Upper lobe of left lung (tissue), 6 donors: Measurements from ENCODE around the gene JTB. TPM values are rescaled to one million over a fixed set of nuclear protein-coding genes. Genes with fewer than 3 reads are reported as not detected.
"Not testable (repeated sequence)": the region's sequence is repeated elsewhere in the genome, so short reads cannot be mapped to it uniquely, and the experiment has no call there.

Experiments
- ATAC-seq, 2 donors: fragments of 200-7000 bp; cut with Tn5 transposase; one replicate each; pipeline ENCODE4 v1.9.1; 2022; ENCODE audit warnings: mild to moderate bottlenecking in 2 of 2, moderate library complexity in 2 of 2; ENCODE audit not compliant: low FRiP score in 2 of 2
- DNase-seq, 2 donors: peaks; one replicate each; pipeline ENCODE4 v3.0.0-alpha.2; 2019 to 2020
- H3K27ac ChIP-seq, 4 donors: fragments of 200-600 bp; sonication (generic); one replicate each; pipeline ENCODE4 v1.5.1; 2016 to 2019
- H3K27me3 ChIP-seq, 4 donors: fragments of 200-600 bp; sonication (generic); one replicate each; pipeline ENCODE4 v1.5.1; 2017 to 2019
- H3K36me3 ChIP-seq, 4 donors: fragments of 200-600 bp; sonication (generic); one replicate each; pipeline ENCODE4 v1.5.1; 2016 to 2019
- H3K4me1 ChIP-seq, 4 donors: fragments of 200-600 bp; sonication (generic); one replicate each; pipeline ENCODE4 v1.5.1; 2018 to 2019
- H3K4me3 ChIP-seq, 4 donors: fragments of 200-600 bp; sonication (generic); one replicate each; pipeline ENCODE4 v1.5.1; 2017 to 2019; ENCODE audit warnings: mild to moderate bottlenecking in 2 of 4, moderate library complexity in 1 of 4
- H3K9me3 ChIP-seq, 4 donors: fragments of 200-600 bp; sonication (generic); one replicate each; pipeline ENCODE4 v1.5.1; 2018 to 2019
- CTCF ChIP-seq, 6 experiments: fragments of 450-650 bp in 4 of 6; fragments of 200-600 bp in 2 of 6; sonication (generic) in 2 of 6; IDR thresholded peaks; one replicate each; pipeline ENCODE4 v1.5.1; 2016 to 2019; ENCODE audit warnings: antibody characterized with exemption in 6 of 6
- EP300 ChIP-seq, 4 donors: sonication (generic); formaldehyde crosslinking; IDR thresholded peaks; one replicate each; pipeline ENCODE4 v1.5.1; 2017; ENCODE audit warnings: antibody characterized with exemption in 4 of 4, control low read depth in 2 of 4
- POLR2A ChIP-seq, 4 donors: fragments of 450-650 bp; IDR thresholded peaks; one replicate each; pipeline ENCODE4 v1.5.1; 2016 to 2017; ENCODE audit warnings: antibody characterized with exemption in 4 of 4, mild to moderate bottlenecking in 2 of 4
- POLR2AphosphoS5 ChIP-seq, 2 donors: sonication (generic); formaldehyde crosslinking; IDR thresholded peaks; one replicate each; pipeline ENCODE4 v1.5.1; 2017; ENCODE audit warnings: antibody characterized with exemption in 2 of 2
- WGBS, 2 donors: methylation state at CpG; one replicate each; pipeline ENCODE4 v1.1.5; 2017 to 2018; 5-methylcytosine and 5-hydroxymethylcytosine counted together
- total RNA-seq, 6 donors: library from RNA; depleted of rRNA in 4 of 6; stranded (reverse); fragments of >200 nt in 4 of 6; gene quantifications; one replicate each; pipeline versions ENCODE4 v1.1.0 to v1.2.1, GENCODE V29; 2016 to 2021
- donor health status: DM: no; HTN: no; CAD: no; lungs with moderate emphysema.
- donor health status: DM: no; HTN: yes; CAD: no; lungs with severe emphysema.

The JTB gene
- total RNA-seq, 6 donors from 2014 or later, result 123 to 285 (median 157) TPM

DNA sequence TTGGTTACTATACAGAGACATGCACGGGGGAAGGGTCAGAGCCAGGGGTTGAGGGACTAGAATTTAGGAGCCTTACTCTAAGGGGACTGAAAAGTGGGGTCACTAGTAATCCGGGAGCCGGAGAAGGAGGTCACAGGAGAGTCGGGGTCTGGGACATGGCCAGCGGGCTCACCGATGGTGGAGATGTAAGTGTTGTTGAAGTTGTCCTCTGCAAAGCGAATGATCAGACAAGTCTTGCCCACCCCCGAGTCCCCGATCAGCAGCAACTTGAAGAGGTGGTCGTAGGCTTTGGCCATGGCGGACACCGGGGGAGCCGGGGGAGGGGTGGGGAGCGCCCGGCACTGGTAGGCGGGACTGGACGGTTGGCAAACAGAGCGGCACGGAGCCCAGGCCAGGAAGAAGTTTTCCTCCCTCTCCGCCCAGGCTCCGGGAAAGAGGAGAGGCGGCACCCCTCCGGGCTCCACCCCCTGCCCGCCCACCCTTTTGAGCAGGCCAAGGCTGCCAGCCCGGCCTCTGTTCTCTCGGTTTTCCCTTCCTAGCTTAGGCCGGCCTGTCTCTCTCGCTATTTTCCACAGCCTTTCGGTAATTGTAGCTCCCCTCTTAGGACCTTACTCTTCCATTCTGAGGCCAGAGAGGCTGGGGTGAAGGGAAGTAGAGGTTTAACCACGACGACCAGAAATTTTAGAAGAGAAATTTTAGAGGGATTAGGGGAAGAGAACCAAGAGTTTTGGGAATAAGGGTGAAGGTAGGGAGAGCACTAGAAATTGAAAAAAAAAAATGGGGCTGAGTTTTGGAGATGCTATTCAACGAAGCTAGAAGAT, 8.7 kb upstream of the JTB start, which contains the start of gene RAB13:
Gene RAB13 (minus strand): TSS at position 399 of the 821 bp plus-strand sequence. CDS start 103 bp downstream, at position 296.
- 2 to 6% methylated on average over 28 to 32 of the region's 32 CpGs for WGBS, 2 donors
- H3K4me1 ChIP-seq, result peaks cover 23 to 35% (median 28%) of the 10 kb centered on the region in 4 donors
- TF ChIP-seq CTCF (IDR thresholded peaks at IDR 0.05) (no peak), POLR2A (IDR thresholded peaks at IDR 0.05) (peak in 1 of 4 donors; percentile 60), EP300 (IDR thresholded peaks at IDR 0.05) (no peak), POLR2AphosphoS5 (IDR thresholded peaks at IDR 0.05) (peak; percentile 11 to 83)

DNA sequence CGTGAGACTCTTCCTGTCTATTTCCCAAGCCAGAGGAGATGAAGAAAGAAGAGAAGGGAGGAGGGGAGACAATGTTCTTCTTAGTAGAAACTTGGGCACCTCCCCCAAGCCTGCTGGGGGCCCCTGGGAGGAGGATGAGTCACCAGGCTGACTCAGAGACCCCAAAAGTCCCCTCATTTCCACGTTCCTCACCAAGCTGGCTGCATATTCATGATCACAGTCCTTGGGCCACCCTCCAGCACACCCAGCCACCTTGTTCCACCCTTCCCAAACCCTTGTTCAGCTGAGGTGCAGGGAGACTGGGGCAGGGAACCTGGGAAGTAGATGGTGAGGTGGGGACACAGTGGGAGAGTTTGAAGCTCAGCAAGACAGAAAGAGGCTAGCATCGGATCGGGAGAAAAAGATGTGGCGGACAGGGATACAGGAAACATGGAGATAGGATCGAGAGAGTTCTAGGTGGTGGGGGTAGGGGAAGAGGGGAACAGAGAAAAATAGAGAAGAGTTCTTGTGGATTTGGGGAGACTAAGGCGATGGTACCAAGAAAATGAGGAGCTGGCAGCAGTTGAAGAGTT, 8.0 kb upstream of the JTB start:
- H3K27me3 ChIP-seq, result no peaks in the 10 kb centered on the region
- no peaks in the 10 kb centered on the region for H3K9me3 ChIP-seq
- H3K4me3 ChIP-seq, result peak overlapping the region; percentile 53 to 64 (median 58)
- peak in 1 of 2 donors; percentile 52 for DNase-seq
- no peak for TF ChIP-seq CTCF (IDR thresholded peaks at IDR 0.05)
- peak; percentile 63 to 64 for TF ChIP-seq POLR2AphosphoS5 (IDR thresholded peaks at IDR 0.05)
- peak in 1 of 4 donors; percentile 53 for TF ChIP-seq POLR2A (IDR thresholded peaks at IDR 0.05)
- H3K36me3 ChIP-seq, result peaks cover 0 to 24% (median 6%) of the 10 kb centered on the region in 4 donors
- H3K4me1 ChIP-seq, result peaks cover 23 to 35% (median 28%) of the 10 kb centered on the region in 4 donors
- WGBS, 2 donors, result 13 to 17% methylated on average over 7 of the region's 7 CpGs
- peak overlapping the region; percentile 83 to 90 (median 89) for H3K27ac ChIP-seq
- peak in 1 of 2 donors; percentile 64 for ATAC-seq

More for the DNA sequence above, 8.7 kb upstream of the JTB start, which contains the start of gene RAB13:
- Histone ChIP-seq H3K4me3 (peak within 1 kb of the TSS; percentile 53 to 64 (median 58)), H3K27me3 (no peaks in the 10 kb centered on the region), H3K36me3 (peaks cover 0 to 18% (median 6%) of the 10 kb centered on the region in 4 donors), H3K27ac (peak within 1 kb of the TSS; percentile 83 to 90 (median 89)), H3K9me3 (no peaks in the 10 kb centered on the region)
- DNase-seq (peak; percentile 90 to 91), ATAC-seq (peak; percentile 91 to 93)

DNA sequence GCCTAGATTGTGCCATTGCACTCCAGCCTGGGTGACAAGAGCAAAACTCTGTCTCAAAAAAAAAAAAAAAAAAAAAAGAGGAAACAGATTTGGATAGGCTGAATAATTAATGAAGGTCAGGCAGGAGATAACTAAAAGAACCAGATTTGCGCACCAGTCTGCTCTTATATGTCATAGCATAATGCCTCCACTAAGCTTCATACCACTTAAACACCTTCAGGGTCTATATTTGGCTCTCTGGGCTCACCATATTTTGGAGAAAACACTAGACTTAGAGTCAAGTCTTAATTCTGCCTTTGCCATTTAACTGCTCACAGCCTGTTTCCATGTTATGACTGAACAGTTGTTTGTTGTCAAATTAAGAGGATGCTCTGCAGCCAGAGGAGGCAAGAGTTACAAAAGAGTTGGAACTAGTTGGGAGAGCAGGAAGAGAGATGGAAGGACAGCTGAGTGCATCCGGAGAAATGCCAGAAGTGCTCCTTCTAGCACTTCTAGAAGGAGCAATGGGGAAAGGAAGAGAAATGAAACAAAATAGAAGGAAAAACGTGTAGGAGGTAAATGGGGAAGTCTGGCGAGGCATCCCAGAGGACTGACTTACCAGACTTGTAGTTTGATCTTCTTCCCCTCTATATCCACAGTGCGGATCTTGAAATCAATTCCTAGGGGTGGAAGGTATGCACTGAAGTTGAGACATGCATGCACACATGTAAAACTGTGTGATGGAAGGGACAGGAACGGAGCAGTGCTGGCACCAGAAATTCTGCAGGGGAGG, 6.8 kb upstream of the JTB start:
- peaks cover 16 to 28% (median 25%) of the 10 kb centered on the region in 4 donors for H3K4me1 ChIP-seq
- no peaks in the 10 kb centered on the region for H3K27me3 ChIP-seq
- H3K9me3 ChIP-seq, result no peaks in the 10 kb centered on the region
- TF ChIP-seq EP300 (IDR thresholded peaks at IDR 0.05) (no peak), POLR2AphosphoS5 (IDR thresholded peaks at IDR 0.05) (no peak), POLR2A (IDR thresholded peaks at IDR 0.05) (no peak), CTCF (IDR thresholded peaks at IDR 0.05) (no peak)
- DNase-seq, result no peak
- 61 to 67% methylated on average over 6 of the region's 6 CpGs for WGBS, 2 donors
- H3K27ac ChIP-seq, result peak overlapping the region in 3 of 4 donors; percentile 89 to 90 (median 89)
- no peak for ATAC-seq
- H3K36me3 ChIP-seq, result peaks cover 0 to 24% (median 6%) of the 10 kb centered on the region in 4 donors
- peak overlapping the region in 3 of 4 donors; percentile 58 to 64 (median 58) for H3K4me3 ChIP-seq

DNA sequence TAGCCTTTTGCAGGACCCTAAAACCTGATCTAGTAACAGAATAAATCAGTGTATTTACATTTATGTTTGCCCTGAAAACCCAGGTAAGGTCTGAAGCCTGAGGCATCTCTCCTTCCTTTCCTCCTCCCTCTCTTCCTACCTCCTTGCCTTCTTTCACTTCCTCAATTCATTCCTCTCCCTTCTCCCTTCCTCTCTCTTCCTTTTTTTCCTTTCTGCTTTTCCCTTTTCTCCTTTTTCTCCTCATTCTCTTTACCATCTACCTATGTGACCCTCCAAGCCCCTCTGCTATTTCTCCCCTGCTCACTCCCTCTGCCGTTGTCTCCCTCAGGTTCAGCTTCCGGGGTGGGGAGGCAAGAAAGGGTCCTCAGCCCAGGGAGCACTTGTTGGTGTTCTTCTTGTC, 4.3 kb upstream of the JTB start:
- not testable (repeated sequence) for ATAC-seq, H3K27ac ChIP-seq, DNase-seq, H3K27me3 ChIP-seq, H3K9me3 ChIP-seq, H3K4me3 ChIP-seq
- Histone ChIP-seq H3K4me1 (peaks cover 15 to 34% (median 27%) of the 10 kb centered on the region in 4 donors), H3K36me3 (peaks cover 0 to 24% (median 6%) of the 10 kb centered on the region in 4 donors)
- WGBS, 2 donors, result 79 to 80% methylated on average over 2 of the region's 2 CpGs

DNA sequence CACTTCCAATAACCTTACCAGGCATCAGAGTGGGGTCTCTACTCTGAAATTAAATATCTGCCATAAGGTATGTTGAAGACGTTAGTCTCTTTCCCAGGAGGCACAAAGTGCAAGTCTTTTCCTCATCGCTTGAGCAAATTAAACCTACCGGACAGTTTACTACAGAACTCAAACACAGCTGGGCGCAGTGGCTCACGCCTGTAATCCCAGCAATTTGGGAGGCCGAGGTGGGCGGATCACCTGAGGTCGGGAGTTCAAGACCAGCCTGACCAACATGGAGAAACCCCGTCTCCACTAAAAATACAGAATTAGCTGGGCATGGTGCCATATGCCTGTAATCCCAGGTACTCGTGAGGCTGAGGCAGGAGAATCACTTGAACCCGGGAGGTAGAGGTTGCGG, 1.6 kb upstream of the JTB start:
- H3K9me3 ChIP-seq, ATAC-seq, H3K4me3 ChIP-seq, H3K27ac ChIP-seq, H3K27me3 ChIP-seq, DNase-seq: not testable (repeated sequence)
- WGBS, 2 donors, result 92 to 93% methylated on average over 12 of the region's 12 CpGs
- peaks cover 16 to 22% (median 19%) of the 10 kb centered on the region in 4 donors for H3K4me1 ChIP-seq
- peaks cover 3 to 45% (median 23%) of the 10 kb centered on the region in 4 donors for H3K36me3 ChIP-seq
